A549 (cell line): ENCODE results near the gene SLC38A10.

Source experiments
- CEBPB ChIP-seq, 2 experiments: fragments of >200 bp in 1 of 2; sonication (Bioruptor Twin) in 1 of 2; formaldehyde crosslinking in 1 of 2; IDR thresholded peaks; 2 replicates each; pipeline ENCODE4 v1.6.1; 2012 to 2016
- CTCF ChIP-seq: fragments of >200 bp; sonication (Bioruptor Twin); formaldehyde crosslinking; IDR thresholded peaks from 3 replicates; pipeline ENCODE4 v1.5.1; 2016
- EP300 ChIP-seq, 2 experiments: fragments of >200 bp; sonication (Bioruptor Twin); formaldehyde crosslinking; IDR thresholded peaks; 2 replicates in 1 of 2; 3 replicates in 1 of 2; pipeline ENCODE4 v1.6.1; 2016 to 2017
- MAZ ChIP-seq: fragments of 150-350 bp; IDR thresholded peaks from 2 replicates; pipeline ENCODE4 v1.6.1; 2014; ENCODE audit warnings: antibody characterized with exemption, low read depth, low read length, borderline replicate concordance
- POLR2A ChIP-seq: IDR thresholded peaks from 2 replicates; pipeline ENCODE4 v1.6.1; 2012; ENCODE audit warnings: mild to moderate bottlenecking, low read length
- SREBF2 ChIP-seq: fragments of 450-650 bp; IDR thresholded peaks from 2 replicates; pipeline ENCODE4 v1.6.1; 2014; ENCODE audit warnings: mild to moderate bottlenecking, moderate library complexity

GRCh38 chr17:81257533-81257932 lies 37.6 kb downstream of the SLC38A10 start:
- TF ChIP-seq CTCF, result no peak
- no peak for TF ChIP-seq EP300 (IDR thresholded peaks at IDR 0.05)
- no peak for TF ChIP-seq CEBPB (IDR thresholded peaks at IDR 0.05)
- TF ChIP-seq POLR2A, result no peak
- TF ChIP-seq MAZ, result no peak
- no peak for TF ChIP-seq SREBF2
